Nephron (organoid): ENCODE results near the gene ARNT2.
"Not testable (repeated sequence)": the region's sequence is repeated elsewhere in the genome, so short reads cannot be mapped to it uniquely, and the experiment has no call there.

Experiments
- H3K27ac Mint-ChIP-seq, 3 experiments: 2 replicates each; pipeline ENCODE4 v1.8.0; 2020; ENCODE audit warnings: mixed read lengths in 3 of 3, mild to moderate bottlenecking in 2 of 3, moderate library complexity in 1 of 3
- H3K27me3 Mint-ChIP-seq: 2 replicates; pipeline ENCODE4 v1.8.0; 2021; ENCODE audit warnings: low read depth, mild to moderate bottlenecking, moderate library complexity, mixed read lengths
- H3K36me3 Mint-ChIP-seq: 2 replicates; pipeline ENCODE4 v1.8.0; 2020; ENCODE audit warnings: low read depth, mixed read lengths
- H3K4me1 Mint-ChIP-seq: 2 replicates; pipeline ENCODE4 v1.8.0; 2020; ENCODE audit warnings: mixed read lengths
- H3K4me3 Mint-ChIP-seq, 3 experiments: 2 replicates each; pipeline ENCODE4 v1.8.0; 2020; ENCODE audit warnings: mild to moderate bottlenecking in 3 of 3, mixed read lengths in 3 of 3, moderate library complexity in 2 of 3
- H3K9me3 Mint-ChIP-seq: 2 replicates; pipeline ENCODE4 v1.8.0; 2020; ENCODE audit warnings: mixed read lengths
- CTCF ChIP-seq, 3 experiments: fragments of 200-600 bp; sonication (generic); IDR thresholded peaks; one replicate each; pipeline ENCODE4 v1.5.0; 2021; ENCODE audit warnings: antibody characterized with exemption in 3 of 3; ENCODE audit not compliant: unreplicated experiment in 3 of 3

The ARNT2 gene

GRCh38 chr15:80641384-80641783 is 237.2 kb downstream of the ARNT2 start:
- Mint-ChIP-seq H3K4me1 (no peaks in the 10 kb centered on the region), H3K4me3 (no peak overlapping the region), H3K9me3 (peaks cover 18% of the 10 kb centered on the region), H3K36me3 (no peaks in the 10 kb centered on the region), H3K27ac (no peak overlapping the region), H3K27me3 (peaks cover 3% of the 10 kb centered on the region)
- no peak for TF ChIP-seq CTCF (IDR thresholded peaks at IDR 0.05; ENCODE audit: unreplicated experiment in 3 of 3)

- H3K4me1 Mint-ChIP-seq: no peaks in the 10 kb centered on the region
- peaks cover 3% of the 10 kb centered on the region for H3K27me3 Mint-ChIP-seq
- no peaks in the 10 kb centered on the region for H3K36me3 Mint-ChIP-seq
- no peak overlapping the region for H3K27ac Mint-ChIP-seq
- H3K9me3 Mint-ChIP-seq: peaks cover 30% of the 10 kb centered on the region
- no peak for TF ChIP-seq CTCF (IDR thresholded peaks at IDR 0.05; ENCODE audit: unreplicated experiment in 3 of 3)
- H3K4me3 Mint-ChIP-seq: no peak overlapping the region
Measured at GRCh38 chr15:80643431-80643951, 239.3 kb downstream of the ARNT2 start.

GRCh38 chr15:80645494-80646065 is 241.4 kb downstream of the ARNT2 start:
- Mint-ChIP-seq H3K27me3 (peaks cover 3% of the 10 kb centered on the region), H3K27ac (no peak overlapping the region), H3K9me3 (peaks cover 31% of the 10 kb centered on the region), H3K4me3 (no peak overlapping the region), H3K4me1 (no peaks in the 10 kb centered on the region), H3K36me3 (no peaks in the 10 kb centered on the region)
- no peak for TF ChIP-seq CTCF (IDR thresholded peaks at IDR 0.05; ENCODE audit: unreplicated experiment in 3 of 3)

- H3K27me3 Mint-ChIP-seq, H3K27ac Mint-ChIP-seq, H3K36me3 Mint-ChIP-seq, H3K4me3 Mint-ChIP-seq, H3K4me1 Mint-ChIP-seq: not testable (repeated sequence)
- H3K9me3 Mint-ChIP-seq: peaks cover 32% of the 10 kb centered on the region
Measured at GRCh38 chr15:80647424-80647823, 243.2 kb downstream of the ARNT2 start.
